GM19240 (cell line): Measurements from ENCODE around the gene ENPP6.
"Not testable (repeated sequence)": the region's sequence is repeated elsewhere in the genome, so short reads cannot be mapped to it uniquely, and the experiment has no call there.

ENCODE experiments used
- DNase-seq: peaks from one replicate; pipeline ENCODE4 v3.0.0; 2011; ENCODE audit warnings: low spot score; ENCODE audit not compliant: insufficient read length

The ENPP6 gene

GRCh38 chr4:184066584-184067300, 150.9 kb downstream of the ENPP6 start:
- no peak for DNase-seq

GRCh38 chr4:184064877-184065276, 152.8 kb downstream of the ENPP6 start:
- no peak for DNase-seq

GRCh38 chr4:184062769-184063168, 154.9 kb downstream of the ENPP6 start:
- DNase-seq = no peak

- no peak for DNase-seq
Observed at GRCh38 chr4:184061582-184061981, 156.1 kb downstream of the ENPP6 start.

- no peak for DNase-seq
Observed at GRCh38 chr4:184059099-184059498, 158.6 kb downstream of the ENPP6 start.

- DNase-seq = no peak
Observed at GRCh38 chr4:184058026-184058425, 159.6 kb downstream of the ENPP6 start.

- no peak for DNase-seq
Observed at GRCh38 chr4:184056877-184057276, 160.8 kb downstream of the ENPP6 start.

- no peak for DNase-seq
Observed at GRCh38 chr4:184053434-184053833, 164.2 kb downstream of the ENPP6 start.

- no peak for DNase-seq
Observed at GRCh38 chr4:184052616-184053015, 165.1 kb downstream of the ENPP6 start.

- not testable (repeated sequence) for DNase-seq
Observed at GRCh38 chr4:184051262-184051661, 166.4 kb downstream of the ENPP6 start.

- DNase-seq = no peak
Observed at GRCh38 chr4:184046148-184046547, 171.5 kb downstream of the ENPP6 start.

- DNase-seq = no peak
Observed at GRCh38 chr4:184041156-184041555, 176.5 kb downstream of the ENPP6 start.

- no peak for DNase-seq
Observed at GRCh38 chr4:184039963-184040383, 177.7 kb downstream of the ENPP6 start.
